Hematopoietic multipotent progenitor cell treated with erythropoietin and hydrocortisone succinate and interleukin-3 and kit ligand, for 15 days (in vitro differentiated cells): ENCODE results near the gene HIVEP3.

Experiments
- DNase-seq: peaks from one replicate; pipeline ENCODE4 v3.0.0-alpha.2; 2015; ENCODE audit warnings: low spot score

The HIVEP3 gene

DNA sequence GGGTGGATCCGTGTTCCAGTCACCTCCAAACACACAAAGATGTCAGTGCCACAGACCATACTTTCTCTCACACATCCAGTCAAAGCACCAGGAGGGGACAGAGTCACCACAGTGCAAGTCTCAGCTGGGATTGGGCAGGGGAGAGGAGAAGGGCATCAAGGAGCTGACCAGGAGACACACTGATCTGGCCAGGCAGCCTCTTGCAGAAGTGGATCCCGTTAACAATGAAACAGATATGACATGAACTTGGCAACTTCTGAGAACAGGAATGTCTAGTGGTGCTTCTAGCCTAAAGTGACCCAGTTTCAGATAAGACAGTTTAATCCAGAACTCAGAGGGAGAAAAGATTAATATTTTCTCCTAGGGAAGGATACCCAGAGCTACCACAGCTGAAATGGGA, 71.0 kb downstream of the HIVEP3 start:
- no peak for DNase-seq

GRCh38 chr1:41846625-41847405, 71.9 kb downstream of the HIVEP3 start:
- DNase-seq = no peak

- DNase-seq = no peak
Measured at GRCh38 chr1:41844781-41845272, 73.9 kb downstream of the HIVEP3 start.

DNA sequence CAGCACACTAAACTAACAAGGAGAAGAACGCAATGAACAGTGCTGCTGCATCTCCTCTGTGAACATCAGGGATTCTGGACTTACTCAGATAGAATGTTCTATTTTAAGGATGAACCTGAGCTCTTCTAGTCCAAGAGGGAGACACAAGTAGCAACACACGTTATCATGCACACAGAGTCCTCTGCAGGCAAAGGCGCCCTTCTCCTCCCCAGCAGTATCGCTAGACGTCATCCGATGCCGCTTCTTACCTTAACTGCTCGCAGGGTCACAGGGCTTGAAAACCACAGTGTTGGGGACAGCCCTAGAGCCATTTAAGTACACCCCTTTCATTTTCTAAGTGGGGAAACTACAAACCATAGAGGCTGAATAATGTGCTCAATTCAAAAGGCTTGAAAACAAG, 74.5 kb downstream of the HIVEP3 start:
- no peak for DNase-seq

- no peak for DNase-seq
Measured at GRCh38 chr1:41842993-41843755, 75.5 kb downstream of the HIVEP3 start.

DNA sequence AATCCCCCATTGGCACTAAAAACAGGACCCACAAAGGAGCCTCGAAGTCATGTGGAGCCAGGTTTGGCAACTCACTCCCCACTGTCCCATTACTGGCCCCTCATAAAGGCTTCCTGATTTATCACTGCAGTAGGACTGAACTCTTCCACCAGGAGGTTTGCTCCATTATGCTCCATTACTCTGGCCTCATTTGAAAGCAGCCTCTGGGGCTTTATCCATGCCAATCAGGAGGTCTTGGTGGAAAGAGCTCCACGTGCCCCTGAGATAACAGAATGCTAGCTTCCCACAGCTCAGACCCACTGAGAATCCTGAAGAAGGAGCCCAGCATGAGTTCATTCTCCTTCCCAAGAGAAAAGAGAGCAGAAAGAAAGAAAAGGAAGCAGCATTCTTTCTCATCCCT, 76.4 kb downstream of the HIVEP3 start:
- DNase-seq = no peak

DNA sequence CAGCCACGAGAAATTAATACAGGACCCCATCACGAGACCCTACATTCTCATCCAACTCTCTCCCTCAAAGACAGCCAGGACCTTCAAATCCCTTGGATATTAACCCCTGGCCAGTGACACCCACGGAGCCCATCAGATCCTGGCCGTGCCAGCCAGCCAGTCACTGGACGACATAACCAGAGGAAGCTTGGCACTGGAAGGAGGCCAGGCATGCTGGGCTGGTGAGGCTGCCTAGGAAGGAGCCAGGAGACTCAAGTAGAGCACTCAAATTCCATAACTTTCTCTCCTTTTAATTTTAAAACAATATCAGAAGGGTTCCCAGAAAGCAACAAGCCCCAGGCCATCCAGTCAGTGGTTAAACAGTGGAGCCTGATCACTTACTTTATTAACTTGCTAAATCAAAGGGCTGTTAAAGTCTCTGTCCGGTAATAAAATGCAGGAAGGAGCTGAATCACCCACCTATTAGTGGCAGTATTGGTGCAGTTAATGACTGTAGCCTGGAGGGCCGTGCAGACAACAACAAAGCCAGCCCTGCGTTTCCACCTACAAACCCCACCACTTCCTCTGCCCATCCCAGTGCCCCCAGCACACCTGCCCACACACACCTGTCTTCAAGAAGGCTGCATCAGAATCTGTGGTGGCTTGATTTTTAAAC, 78.0 kb downstream of the HIVEP3 start:
- DNase-seq = no peak

GRCh38 chr1:41838266-41838665, 80.5 kb downstream of the HIVEP3 start:
- no peak for DNase-seq

DNA sequence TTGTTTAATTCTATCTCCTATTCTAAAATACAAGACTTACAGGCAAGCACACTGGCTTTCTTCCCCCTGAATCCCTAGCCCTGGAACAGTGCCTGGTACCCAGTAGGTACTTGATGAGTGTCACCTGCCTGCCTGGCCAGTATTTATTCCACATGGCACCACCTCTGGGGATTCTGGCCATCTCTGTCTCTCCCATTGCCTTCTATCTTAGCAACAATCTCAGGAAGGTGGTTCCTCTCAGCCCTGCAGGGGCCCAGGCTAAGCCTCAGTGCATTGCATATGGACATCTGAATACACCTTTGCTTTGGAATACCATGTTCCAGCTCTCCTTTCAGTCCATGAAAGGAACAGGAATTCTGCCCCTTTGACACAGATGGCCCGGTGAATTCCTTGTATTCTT, 81.0 kb downstream of the HIVEP3 start:
- DNase-seq = no peak

DNA sequence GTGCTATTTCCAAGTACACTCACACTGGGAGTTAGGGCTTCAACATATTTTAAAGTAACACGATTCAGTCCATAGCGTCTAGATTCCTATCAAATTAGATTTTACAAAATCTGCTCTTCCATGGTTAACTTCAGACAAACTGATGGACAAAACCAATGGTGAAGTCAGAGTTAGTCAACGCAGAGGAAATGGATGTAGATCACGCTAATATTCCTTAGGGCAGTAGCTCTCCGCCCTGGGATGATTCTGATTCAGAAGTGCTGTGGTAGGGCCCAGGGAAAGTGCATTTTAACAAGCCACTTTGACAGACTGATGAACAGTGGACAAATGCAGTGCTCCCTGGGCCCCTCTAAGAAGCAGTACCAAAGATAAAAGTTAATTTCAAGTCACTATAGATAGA, 83.2 kb downstream of the HIVEP3 start:
- DNase-seq = no peak

GRCh38 chr1:41833519-41834000, 85.2 kb downstream of the HIVEP3 start:
- no peak for DNase-seq

DNA sequence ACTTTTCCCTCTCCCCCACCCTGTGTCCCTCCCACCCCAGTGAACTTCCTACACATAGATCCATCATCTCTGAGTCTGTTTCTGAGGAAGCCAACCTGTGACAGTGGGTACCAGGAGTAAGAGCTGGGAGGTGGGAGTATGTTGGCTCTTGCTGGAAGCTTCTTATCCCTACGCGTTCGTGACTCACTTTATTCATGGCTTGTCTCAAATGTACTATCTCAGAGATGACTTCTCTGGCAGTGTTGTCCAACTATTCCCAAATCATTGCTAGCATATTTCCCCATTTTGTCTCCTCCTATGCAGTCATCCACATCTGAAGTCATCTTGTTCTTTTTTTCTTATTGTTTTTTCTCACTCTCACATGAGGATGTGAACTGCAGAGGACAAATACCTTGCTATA, 88.0 kb downstream of the HIVEP3 start:
- no peak for DNase-seq

DNA sequence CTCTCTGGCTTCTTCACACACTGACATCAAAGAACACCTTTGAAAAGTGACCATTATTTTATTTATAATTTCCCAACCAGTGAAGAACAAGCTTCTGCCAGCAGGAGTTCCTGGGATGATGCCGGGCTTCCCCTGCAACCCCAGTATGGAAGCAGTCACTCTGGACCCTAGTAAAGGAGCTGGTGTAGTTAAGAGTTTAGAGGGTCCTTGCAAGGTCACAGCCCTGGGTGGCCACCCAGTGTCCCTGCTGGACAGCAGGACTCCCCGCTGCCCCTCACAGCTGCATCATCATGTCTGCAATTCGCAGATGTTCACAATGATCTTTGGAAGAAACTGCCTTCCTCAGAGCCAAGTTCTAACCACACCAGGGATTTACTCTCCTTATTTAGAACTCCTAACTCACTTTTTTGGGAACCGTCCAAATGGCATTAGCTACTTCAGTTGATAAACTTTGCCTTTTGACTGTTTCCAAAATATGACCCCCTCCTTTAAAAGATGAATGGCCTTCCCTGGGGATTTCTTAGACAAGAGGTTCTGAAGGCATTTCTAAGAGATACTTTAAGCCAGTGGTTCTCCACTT, 90.6 kb downstream of the HIVEP3 start:
- no peak for DNase-seq

DNA sequence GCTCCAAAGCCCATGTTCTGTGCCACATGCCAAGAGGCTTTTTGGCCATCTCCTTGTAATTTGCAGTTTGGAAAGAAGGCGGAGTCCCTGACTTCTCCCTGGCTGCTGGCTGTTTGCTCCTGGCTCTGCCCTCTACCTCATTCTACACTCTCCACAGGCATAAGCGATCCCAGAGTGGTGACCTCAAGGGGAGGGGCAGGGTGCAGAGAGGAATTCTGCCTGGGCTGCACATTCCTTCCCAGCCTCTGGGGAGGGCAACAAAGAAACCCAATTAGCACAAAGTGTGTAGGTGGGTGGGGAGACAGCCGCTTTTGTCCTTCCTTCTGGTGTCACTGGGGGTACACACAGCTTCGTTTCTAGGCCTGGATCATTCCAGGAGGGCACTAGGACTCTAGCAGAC, 95.3 kb downstream of the HIVEP3 start:
- no peak for DNase-seq

- DNase-seq = no peak
Measured at GRCh38 chr1:41822866-41823265, 95.9 kb downstream of the HIVEP3 start.

DNA sequence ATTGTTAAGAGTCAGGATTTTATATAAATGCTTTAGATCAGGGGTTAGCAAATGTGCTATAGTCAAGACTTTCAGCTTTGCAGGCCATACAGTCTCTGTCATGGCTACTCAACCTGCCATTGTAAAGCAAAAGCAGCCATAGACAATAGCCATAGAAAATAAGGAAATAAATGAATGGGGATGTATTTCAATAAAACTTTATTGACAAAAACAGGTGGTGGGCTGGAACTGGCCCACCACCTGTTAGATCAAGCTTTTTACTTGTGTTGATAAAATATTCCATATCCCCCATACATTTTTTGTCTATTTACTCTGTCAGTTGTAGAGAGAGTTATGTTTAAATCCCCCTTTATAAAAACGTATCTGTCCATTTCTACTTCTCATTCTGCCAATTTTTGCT, 98.9 kb downstream of the HIVEP3 start:
- DNase-seq = no peak

DNA sequence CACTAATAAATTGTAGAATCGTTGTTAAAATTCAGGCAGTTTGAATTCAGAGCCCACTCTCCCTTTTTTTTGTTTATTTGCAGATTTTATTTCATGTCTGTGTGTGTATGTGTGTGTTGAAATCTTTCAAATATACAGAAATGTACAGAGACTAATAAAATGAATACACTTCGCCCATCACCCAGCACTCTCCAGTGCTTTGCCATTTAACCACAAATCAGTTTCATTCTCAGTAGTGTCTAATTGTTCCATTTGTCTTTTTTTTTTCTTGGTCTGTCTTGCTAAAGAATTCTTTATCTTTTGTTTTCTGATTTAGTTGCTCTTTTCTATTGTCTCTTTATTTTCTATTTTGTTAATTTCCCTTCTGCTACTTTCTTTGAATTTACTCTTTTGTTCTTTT, 99.7 kb downstream of the HIVEP3 start:
- DNase-seq = no peak

DNA sequence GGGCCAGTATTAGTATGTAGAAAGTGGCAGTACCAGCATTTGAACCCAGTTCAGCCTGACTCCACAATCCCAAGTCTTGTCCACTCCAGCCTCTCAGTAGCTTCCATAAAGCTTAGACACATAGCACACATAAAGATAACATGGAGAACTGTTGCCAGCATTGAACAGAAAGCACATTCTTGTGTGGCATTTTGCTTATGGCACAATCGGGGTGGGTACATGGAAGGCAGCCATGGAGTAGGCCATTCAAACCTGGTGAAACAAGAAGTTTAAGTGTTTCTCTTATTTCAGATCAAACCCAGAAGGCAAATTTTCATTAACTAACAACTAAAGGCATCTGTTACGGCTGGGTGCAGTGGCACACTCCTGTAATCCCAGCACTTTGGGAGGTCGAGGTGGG, 102.7 kb downstream of the HIVEP3 start:
- DNase-seq = no peak

GRCh38 chr1:41813755-41814745, 104.7 kb downstream of the HIVEP3 start:
- DNase-seq = no peak

- DNase-seq = no peak
Measured at GRCh38 chr1:41813226-41813625, 105.5 kb downstream of the HIVEP3 start.

DNA sequence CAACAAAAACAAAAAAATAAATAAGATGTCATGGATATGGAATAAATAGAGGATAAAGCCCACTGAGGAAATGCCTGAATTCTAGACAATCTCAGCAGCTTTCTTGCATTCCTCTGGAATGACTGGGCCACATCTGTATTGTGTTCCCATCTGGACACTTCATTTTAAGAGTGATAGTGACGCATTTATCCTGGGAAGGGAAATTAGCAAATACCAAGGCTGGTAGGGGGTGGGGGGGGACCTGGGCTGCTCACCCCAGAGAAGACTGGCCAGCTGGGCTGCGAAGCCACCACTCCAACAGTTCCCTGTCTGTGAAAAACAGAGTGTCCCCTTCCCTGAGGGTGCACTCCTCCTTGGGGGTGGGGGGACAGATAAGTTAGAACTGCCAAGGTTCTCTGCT, 106.3 kb downstream of the HIVEP3 start:
- no peak for DNase-seq
